Keratinocyte (primary cell): ENCODE results near the gene SYTL1. TPM values are rescaled to one million over a fixed set of nuclear protein-coding genes. Genes with fewer than 3 reads are reported as not detected.

ENCODE experiments used
- DNase-seq: peaks from one replicate; pipeline ENCODE4 v3.0.0-alpha.2; 2011; ENCODE audit warnings: low read depth, missing footprints, low spot score
- FAIRE-seq: peaks from 2 replicates; lab custom pipeline; 2011; peaks lifted over from hg19 to GRCh38; lab: Jason Lieb, UNC
- H2AFZ ChIP-seq: 2 replicates; pipeline ENCODE4 v1.6.0; 2012; ENCODE audit warnings: low read length, control low read depth, inconsistent platforms; ENCODE audit not compliant: control insufficient read depth
- H3K27ac ChIP-seq: 2 replicates; pipeline ENCODE4 v1.5.1; 2011; ENCODE audit warnings: low read length; ENCODE audit not compliant: control insufficient read depth, insufficient read depth
- H3K27me3 ChIP-seq: 3 replicates; pipeline ENCODE4 v1.6.0; 2011; ENCODE audit warnings: low read length; ENCODE audit not compliant: control insufficient read depth, insufficient read depth; ENCODE audit errors: extremely low read depth
- H3K36me3 ChIP-seq, 2 experiments: 2 replicates in 1 of 2; 3 replicates in 1 of 2; pipeline ENCODE4 v1.5.1; 2011; ENCODE audit warnings: low read length in 2 of 2, mild to moderate bottlenecking in 1 of 2; ENCODE audit not compliant: control insufficient read depth in 2 of 2, insufficient read depth in 2 of 2; ENCODE audit errors: extremely low read depth in 1 of 2
- H3K4me1 ChIP-seq: 3 replicates; pipeline ENCODE4 v1.5.1; 2011; ENCODE audit warnings: low read length; ENCODE audit not compliant: control insufficient read depth, insufficient read depth; ENCODE audit errors: extremely low read depth
- H3K4me2 ChIP-seq: 3 replicates; pipeline ENCODE4 v1.6.0; 2011; ENCODE audit warnings: low read depth, low read length; ENCODE audit not compliant: control insufficient read depth, insufficient read depth; ENCODE audit errors: extremely low read depth
- H3K4me3 ChIP-seq, 3 experiments: fragments of 200-600 bp in 1 of 3; sonication (generic) in 1 of 3; 2 replicates in 2 of 3; 3 replicates in 1 of 3; pipeline ENCODE4 v1.5.1; 2011 to 2016; ENCODE audit warnings: low read length in 3 of 3, mild to moderate bottlenecking in 3 of 3, control low read depth in 2 of 3, inconsistent platforms in 1 of 3, low read depth in 1 of 3, mixed read lengths in 1 of 3, mixed run types in 1 of 3, moderate library complexity in 1 of 3; ENCODE audit not compliant: control insufficient read depth in 2 of 3, insufficient read depth in 2 of 3; ENCODE audit errors: extremely low read depth in 1 of 3
- H3K79me2 ChIP-seq: 2 replicates; pipeline ENCODE4 v1.6.0; 2012; ENCODE audit warnings: low read length; ENCODE audit not compliant: control insufficient read depth, insufficient read depth
- H3K9ac ChIP-seq: 3 replicates; pipeline ENCODE4 v1.6.0; 2011; ENCODE audit warnings: low read length; ENCODE audit not compliant: control insufficient read depth, insufficient read depth; ENCODE audit errors: extremely low read depth
- H3K9me1 ChIP-seq: 3 replicates; pipeline ENCODE4 v1.6.0; 2011; ENCODE audit warnings: low read length; ENCODE audit not compliant: control insufficient read depth, insufficient read depth; ENCODE audit errors: extremely low read depth
- H3K9me3 ChIP-seq: 2 replicates; pipeline ENCODE4 v1.5.1; 2012; ENCODE audit warnings: low read depth, low read length; ENCODE audit not compliant: control insufficient read depth
- H4K20me1 ChIP-seq: 3 replicates; pipeline ENCODE4 v1.6.0; 2011; ENCODE audit warnings: low read length; ENCODE audit not compliant: control insufficient read depth, insufficient read depth; ENCODE audit errors: extremely low read depth
- CTCF ChIP-seq, 3 experiments: IDR thresholded peaks in 1 of 3; conservative IDR thresholded peaks in 1 of 3; optimal IDR thresholded peaks in 1 of 3; 2 replicates in 2 of 3; 3 replicates in 1 of 3; pipeline versions ENCODE3 to v1.5.1; 2011; ENCODE audit warnings: low read length in 3 of 3, mild to moderate bottlenecking in 3 of 3, moderate library complexity in 2 of 3, control low read depth in 1 of 3, inconsistent platforms in 1 of 3; ENCODE audit not compliant: insufficient read depth in 2 of 3; ENCODE audit errors: extremely low read depth in 1 of 3
- EZH2 ChIP-seq: IDR thresholded peaks from one replicate; pipeline ENCODE4 v1.6.1; 2012; ENCODE audit warnings: inconsistent platforms, mild to moderate bottlenecking, low read length, moderate library complexity
- dilution Hi-C: fragments of 300-500 bp; cut with MboI; formaldehyde crosslinking; loops from one replicate; pipeline ENCODE4 v1.7.0; 2020; ENCODE audit warnings: low sequenced_read_pairs; ENCODE audit not compliant: extremely low pct_ligation_motif_present
- polyA plus RNA-seq, 5 experiments: library from polyadenylated mRNA; depleted of rRNA in 3 of 5; stranded (reverse) in 3 of 5; stranded (forward) in 1 of 5; unstranded in 1 of 5; fragments of >200 nt; gene quantifications; 1 replicate in 1 of 5; 2 replicates in 3 of 5; 3 replicates in 1 of 5; pipeline versions ENCODE4 v1.2.1 to v1.2.3, GENCODE V29; 2011 to 2012; ENCODE audit warnings: missing spikeins in 2 of 5, low read depth in 1 of 5, low replicate concordance in 1 of 5

The SYTL1 gene
- polyA plus RNA-seq, 1 donor (not counting 4 experiments of a cell fraction or from before 2014, with no cell fraction given), result 15.6 TPM

GRCh38 chr1:27293915-27294314 lies 47.9 kb upstream of the SYTL1 start:
- no peaks in the 10 kb centered on the region for H3K27me3 ChIP-seq
- dilution Hi-C loops, result loop anchor here (25.0 kb wide), 1 partner anchor 257 kb away; no protein-coding TSS in a partner anchor
- no peak for TF ChIP-seq EZH2
- DNase-seq (no peak), FAIRE-seq (no peak)
- H3K36me3 ChIP-seq, result peaks cover 6 to 14% of the 10 kb centered on the region in 2 experiments
- no peak overlapping the region for H2AFZ ChIP-seq
- no peaks in the 10 kb centered on the region for H3K79me2 ChIP-seq
- no peaks in the 10 kb centered on the region for H3K9me1 ChIP-seq
- H3K9ac ChIP-seq, result no peak overlapping the region
- peaks cover 9% of the 10 kb centered on the region for H3K4me1 ChIP-seq
- H3K9me3 ChIP-seq, result no peaks in the 10 kb centered on the region
- no peaks in the 10 kb centered on the region for H4K20me1 ChIP-seq
- H3K4me2 ChIP-seq, result no peak overlapping the region
- H3K27ac ChIP-seq, result no peak overlapping the region
- no peak overlapping the region for H3K4me3 ChIP-seq

GRCh38 chr1:27296773-27297291 lies 45.0 kb upstream of the SYTL1 start:
- Histone ChIP-seq H3K4me2 (no peak overlapping the region), H3K4me3 (no peak overlapping the region), H3K27me3 (no peaks in the 10 kb centered on the region), H3K9me3 (no peaks in the 10 kb centered on the region), H4K20me1 (no peaks in the 10 kb centered on the region), H3K36me3 (peaks cover 6 to 13% of the 10 kb centered on the region in 2 experiments), H3K79me2 (no peaks in the 10 kb centered on the region), H3K27ac (no peak overlapping the region), H3K9ac (no peak overlapping the region), H3K4me1 (peaks cover 28% of the 10 kb centered on the region), H3K9me1 (no peaks in the 10 kb centered on the region), H2AFZ (no peak overlapping the region)
- FAIRE-seq, result peak; percentile 64
- DNase-seq, result no peak
- peak; percentile 56 to 82 (median 72) for TF ChIP-seq CTCF (optimal IDR thresholded peaks at IDR 0.05 in 1 of 3, IDR thresholded peaks at IDR 0.05 in 1 of 3, conservative IDR thresholded peaks at IDR 0.05 in 1 of 3; ENCODE audit: extremely low read depth in 1 of 3, insufficient read depth in 2 of 3, low read length in 3 of 3)
- no peak for TF ChIP-seq EZH2
- dilution Hi-C loops, result loop anchor here (25.0 kb wide), 1 partner anchor 260 kb away; no protein-coding TSS in a partner anchor

- DNase-seq (no peak), FAIRE-seq (no peak)
- peaks cover 6 to 13% of the 10 kb centered on the region in 2 experiments for H3K36me3 ChIP-seq
- no peak overlapping the region for H3K27ac ChIP-seq
- H3K79me2 ChIP-seq, result no peaks in the 10 kb centered on the region
- no peak overlapping the region for H3K4me3 ChIP-seq
- no peak overlapping the region for H3K9ac ChIP-seq
- H3K27me3 ChIP-seq, result no peaks in the 10 kb centered on the region
- no peaks in the 10 kb centered on the region for H3K9me3 ChIP-seq
- H2AFZ ChIP-seq, result no peak overlapping the region
- H4K20me1 ChIP-seq, result no peaks in the 10 kb centered on the region
- H3K4me1 ChIP-seq, result peaks cover 28% of the 10 kb centered on the region
- H3K4me2 ChIP-seq, result no peak overlapping the region
- TF ChIP-seq EZH2 (no peak), CTCF (optimal IDR thresholded peaks at IDR 0.05 in 1 of 3, IDR thresholded peaks at IDR 0.05 in 1 of 3, conservative IDR thresholded peaks at IDR 0.05 in 1 of 3; ENCODE audit: extremely low read depth in 1 of 3, insufficient read depth in 2 of 3, low read length in 3 of 3) (no peak)
- dilution Hi-C loops, result loop anchor here (25.0 kb wide), 1 partner anchor 261 kb away; no protein-coding TSS in a partner anchor
- H3K9me1 ChIP-seq, result no peaks in the 10 kb centered on the region
Observed at GRCh38 chr1:27297903-27298302, 43.9 kb upstream of the SYTL1 start.
